ENCODE results near the gene PTPN3. TPM values are rescaled to one million over a fixed set of nuclear protein-coding genes. Genes with fewer than 3 reads are reported as not detected.
A peak's percentile ranks its signal among the peaks of the same experiment; 100 is the strongest.

Gene PTPN3
- total RNA-seq, 1 experiment from 2014 or later, result 25.0 TPM

DNA sequence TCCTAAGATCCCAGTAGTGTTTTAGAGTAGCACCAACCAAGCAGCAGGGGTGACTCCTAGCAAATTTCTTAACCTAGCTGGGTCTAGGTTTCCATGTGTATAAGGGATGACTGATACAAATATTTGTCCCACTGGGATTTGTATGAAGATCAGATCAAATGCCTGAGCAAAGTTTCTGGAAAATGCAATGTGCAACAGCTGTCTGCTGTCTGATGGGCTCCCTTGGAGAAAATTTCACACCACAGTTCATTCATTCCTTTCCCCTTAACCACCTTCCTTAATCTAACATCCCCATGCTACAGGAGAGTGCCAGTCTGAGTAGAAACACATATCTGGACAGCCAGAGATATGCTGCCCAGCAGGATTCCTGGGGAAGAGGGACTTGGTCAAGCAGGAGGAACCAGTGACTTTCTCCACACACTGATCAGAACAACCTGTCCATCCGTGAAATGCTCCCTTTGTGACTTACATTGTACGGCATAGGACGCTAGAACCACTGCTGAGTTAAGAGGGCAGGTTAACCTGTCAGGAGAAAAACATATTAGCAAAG, 53.3 kb downstream of the PTPN3 start:
- CTCF ChIA-PET, result no interaction called here
- no peak overlapping the region for H3K4me3 Mint-ChIP-seq (ENCODE audit: low read depth, unreplicated experiment)
- peaks cover 11% of the 10 kb centered on the region for H3K4me1 Mint-ChIP-seq (ENCODE audit: low read depth, unreplicated experiment)

DNA sequence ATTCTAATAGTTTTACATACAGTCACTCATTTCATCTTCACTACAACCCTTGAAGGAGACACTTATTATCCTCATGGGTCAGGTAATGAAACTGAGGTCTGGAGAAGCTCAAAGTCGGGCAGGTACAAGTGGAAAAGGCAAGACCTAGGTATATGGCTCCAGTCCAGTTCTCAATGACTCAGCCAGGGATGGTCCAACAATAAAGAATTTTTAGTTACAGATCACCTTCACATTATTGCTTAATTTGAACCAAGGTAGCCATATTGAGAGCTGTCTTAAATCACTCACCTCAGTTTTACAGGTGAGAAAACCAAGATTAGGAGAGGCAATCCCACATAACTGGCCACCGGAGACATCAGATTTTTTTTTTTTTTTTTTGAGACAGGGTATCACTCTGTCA, 55.4 kb downstream of the PTPN3 start:
- H3K27ac Mint-ChIP-seq (ENCODE audit: unreplicated experiment), result no peak overlapping the region
- no peak overlapping the region for H3K4me3 Mint-ChIP-seq (ENCODE audit: low read depth, unreplicated experiment)
- H3K36me3 Mint-ChIP-seq (ENCODE audit: insufficient read depth, unreplicated experiment), result peaks cover 11% of the 10 kb centered on the region
- H3K9me3 Mint-ChIP-seq (ENCODE audit: low read depth, unreplicated experiment), result no peaks in the 10 kb centered on the region
- H3K4me1 Mint-ChIP-seq (ENCODE audit: low read depth, unreplicated experiment), result peaks cover 11% of the 10 kb centered on the region
- no peak for DNase-seq
- no peaks in the 10 kb centered on the region for H3K27me3 Mint-ChIP-seq (ENCODE audit: unreplicated experiment)
- intact Hi-C loops (cut with micrococcal nuclease; ENCODE audit: unreplicated experiment), result no loop called here
- CTCF ChIA-PET, result no interaction called here
- TF ChIP-seq, protein P1, sequence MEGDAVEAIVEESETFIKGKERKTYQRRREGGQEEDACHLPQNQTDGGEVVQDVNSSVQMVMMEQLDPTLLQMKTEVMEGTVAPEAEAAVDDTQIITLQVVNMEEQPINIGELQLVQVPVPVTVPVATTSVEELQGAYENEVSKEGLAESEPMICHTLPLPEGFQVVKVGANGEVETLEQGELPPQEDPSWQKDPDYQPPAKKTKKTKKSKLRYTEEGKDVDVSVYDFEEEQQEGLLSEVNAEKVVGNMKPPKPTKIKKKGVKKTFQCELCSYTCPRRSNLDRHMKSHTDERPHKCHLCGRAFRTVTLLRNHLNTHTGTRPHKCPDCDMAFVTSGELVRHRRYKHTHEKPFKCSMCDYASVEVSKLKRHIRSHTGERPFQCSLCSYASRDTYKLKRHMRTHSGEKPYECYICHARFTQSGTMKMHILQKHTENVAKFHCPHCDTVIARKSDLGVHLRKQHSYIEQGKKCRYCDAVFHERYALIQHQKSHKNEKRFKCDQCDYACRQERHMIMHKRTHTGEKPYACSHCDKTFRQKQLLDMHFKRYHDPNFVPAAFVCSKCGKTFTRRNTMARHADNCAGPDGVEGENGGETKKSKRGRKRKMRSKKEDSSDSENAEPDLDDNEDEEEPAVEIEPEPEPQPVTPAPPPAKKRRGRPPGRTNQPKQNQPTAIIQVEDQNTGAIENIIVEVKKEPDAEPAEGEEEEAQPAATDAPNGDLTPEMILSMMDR (IDR thresholded peaks at IDR 0.05; ENCODE audit: unreplicated experiment), result no peak
- BruUV-seq (replicated peaks), result no TSS peak

More for the DNA sequence above, 53.3 kb downstream of the PTPN3 start:
- H3K27ac Mint-ChIP-seq (ENCODE audit: unreplicated experiment), result no peak overlapping the region
- BruUV-seq (replicated peaks), result no TSS peak
- peaks cover 17% of the 10 kb centered on the region for H3K36me3 Mint-ChIP-seq (ENCODE audit: insufficient read depth, unreplicated experiment)
- intact Hi-C loops (cut with micrococcal nuclease; ENCODE audit: unreplicated experiment), result no loop called here
- H3K9me3 Mint-ChIP-seq (ENCODE audit: low read depth, unreplicated experiment), result no peaks in the 10 kb centered on the region
- TF ChIP-seq, protein P1 (IDR thresholded peaks at IDR 0.05; ENCODE audit: unreplicated experiment), result no peak
- H3K27me3 Mint-ChIP-seq (ENCODE audit: unreplicated experiment), result no peaks in the 10 kb centered on the region
- DNase-seq, result no peak

DNA sequence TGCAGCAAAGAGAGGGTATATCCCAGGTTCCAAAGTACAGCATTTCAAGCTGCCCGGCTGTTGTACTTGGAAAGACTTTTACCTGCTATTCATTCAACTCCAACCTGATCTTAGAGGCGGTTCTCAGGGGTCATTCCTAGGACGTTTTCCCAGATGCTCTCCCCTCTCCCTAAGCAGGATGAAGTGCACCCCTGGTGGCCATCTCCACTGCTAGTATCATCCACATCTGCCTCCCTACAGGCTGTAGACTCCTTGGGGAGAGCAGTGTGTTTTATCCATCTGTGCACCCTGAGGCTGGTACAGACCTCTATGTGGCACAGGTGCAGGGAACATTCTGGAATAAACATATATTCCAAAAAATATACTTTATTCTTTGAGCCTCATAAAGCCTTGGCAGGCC, 56.8 kb downstream of the PTPN3 start:
- BruUV-seq (replicated peaks), result no TSS peak
- H3K4me1 Mint-ChIP-seq (ENCODE audit: low read depth, unreplicated experiment), result peaks cover 11% of the 10 kb centered on the region
- DNase-seq, result no peak
- TF ChIP-seq, protein P1 (IDR thresholded peaks at IDR 0.05; ENCODE audit: unreplicated experiment), result peak; percentile 7
- H3K36me3 Mint-ChIP-seq (ENCODE audit: insufficient read depth, unreplicated experiment), result peaks cover 16% of the 10 kb centered on the region
- peak overlapping the region; percentile 85 for H3K27ac Mint-ChIP-seq (ENCODE audit: unreplicated experiment)
- H3K9me3 Mint-ChIP-seq (ENCODE audit: low read depth, unreplicated experiment), result no peaks in the 10 kb centered on the region
- CTCF ChIA-PET, result interaction anchor here (1.0 to 1.7 kb wide), 7 partner anchors 12 to 96 kb away, joined by 3 to 18 read pairs (median 4); no protein-coding TSS in a partner anchor
- intact Hi-C loops (cut with micrococcal nuclease; ENCODE audit: unreplicated experiment), result loop anchor here (2.0 kb wide), 1 partner anchor 28 kb away; no protein-coding TSS in a partner anchor
- H3K27me3 Mint-ChIP-seq (ENCODE audit: unreplicated experiment), result no peaks in the 10 kb centered on the region
- H3K4me3 Mint-ChIP-seq (ENCODE audit: low read depth, unreplicated experiment), result no peak overlapping the region

DNA sequence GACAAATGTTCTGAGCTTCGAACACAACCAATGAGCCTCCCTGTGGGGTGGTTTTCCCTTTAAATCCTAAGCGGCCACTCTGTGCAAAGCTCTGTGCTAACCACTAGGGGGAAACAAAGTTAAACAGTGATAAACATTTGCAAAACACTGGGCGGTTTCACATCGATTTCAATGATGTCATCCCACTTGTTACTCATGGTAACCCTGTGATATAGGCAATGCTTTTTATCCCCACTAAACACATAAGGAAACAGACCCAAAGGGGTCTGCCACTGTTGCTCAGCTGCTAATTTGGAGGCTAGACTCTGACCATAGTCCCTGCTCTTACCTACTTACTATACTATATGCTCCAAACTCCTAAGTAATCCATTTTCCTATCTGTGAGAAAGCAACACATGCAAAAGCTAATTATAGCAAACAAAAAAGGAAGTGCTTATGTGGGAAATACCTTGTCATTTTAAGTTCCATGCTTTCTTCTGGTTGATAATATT, 57.3 kb downstream of the PTPN3 start:
- DNase-seq, result peak; percentile 58
- no TSS peak for BruUV-seq (replicated peaks)
- peaks cover 16% of the 10 kb centered on the region for H3K36me3 Mint-ChIP-seq (ENCODE audit: insufficient read depth, unreplicated experiment)
- no peaks in the 10 kb centered on the region for H3K9me3 Mint-ChIP-seq (ENCODE audit: low read depth, unreplicated experiment)
- no peaks in the 10 kb centered on the region for H3K27me3 Mint-ChIP-seq (ENCODE audit: unreplicated experiment)
- TF ChIP-seq, protein P1 (IDR thresholded peaks at IDR 0.05; ENCODE audit: unreplicated experiment), result peak; percentile 54
- intact Hi-C loops (cut with micrococcal nuclease; ENCODE audit: unreplicated experiment), result loop anchor here (1.0 to 2.0 kb wide), 2 partner anchors 28 to 77 kb away; no protein-coding TSS in a partner anchor
- peak overlapping the region; percentile 85 for H3K27ac Mint-ChIP-seq (ENCODE audit: unreplicated experiment)
- peaks cover 11% of the 10 kb centered on the region for H3K4me1 Mint-ChIP-seq (ENCODE audit: low read depth, unreplicated experiment)
- no peak overlapping the region for H3K4me3 Mint-ChIP-seq (ENCODE audit: low read depth, unreplicated experiment)
- CTCF ChIA-PET, result interaction anchor here (1.0 to 1.7 kb wide), 7 partner anchors 13 to 95 kb away, joined by 3 to 18 read pairs (median 4); no protein-coding TSS in a partner anchor
